Brain pericyte (primary cell): ENCODE data around the gene CHST6.
A peak's percentile ranks its signal among the peaks of the same experiment; 100 is the strongest.
"Not testable (repeated sequence)": the region's sequence is repeated elsewhere in the genome, so short reads cannot be mapped to it uniquely, and the experiment has no call there.

ENCODE experiments used
- DNase-seq: peaks from one replicate; pipeline ENCODE4 v3.0.0-alpha.2; 2012; ENCODE audit warnings: low read depth, low spot score

Gene CHST6

GRCh38 chr16:75476817-75477216, 18.4 kb downstream of the CHST6 start:
- no peak for DNase-seq

GRCh38 chr16:75475420-75475847, 19.8 kb downstream of the CHST6 start:
- DNase-seq = no peak

GRCh38 chr16:75472908-75473877, 22.0 kb downstream of the CHST6 start:
- DNase-seq = no peak

GRCh38 chr16:75471723-75472633, 23.3 kb downstream of the CHST6 start:
- DNase-seq = no peak

- no peak for DNase-seq
These were observed 28.5 kb downstream of the CHST6 start for GRCh38 chr16:75466760-75467159.

GRCh38 chr16:75464122-75464918, 30.9 kb downstream of the CHST6 start, which contains the start of gene TMEM170A:
TMEM170A (minus strand) TSS chr16:75464689; CDS start chr16:75464600, 89 bp downstream.
- peak; percentile 97 for DNase-seq

- not testable (repeated sequence) for DNase-seq
These were observed 31.7 kb downstream of the CHST6 start for GRCh38 chr16:75463389-75464121.

GRCh38 chr16:75462806-75463205, 32.4 kb downstream of the CHST6 start:
- DNase-seq = no peak

- no peak for DNase-seq
These were observed 33.7 kb downstream of the CHST6 start for GRCh38 chr16:75461575-75461974.

- DNase-seq = no peak
These were observed 34.8 kb downstream of the CHST6 start for GRCh38 chr16:75460446-75460845.

GRCh38 chr16:75459691-75460090, 35.5 kb downstream of the CHST6 start:
- DNase-seq = no peak

- DNase-seq = no peak
These were observed 36.8 kb downstream of the CHST6 start for GRCh38 chr16:75458439-75458838.

GRCh38 chr16:75458029-75458428, 37.2 kb downstream of the CHST6 start:
- DNase-seq = no peak

GRCh38 chr16:75457485-75458021, 37.7 kb downstream of the CHST6 start:
- no peak for DNase-seq

GRCh38 chr16:75456971-75457370, 38.3 kb downstream of the CHST6 start:
- no peak for DNase-seq

GRCh38 chr16:75456486-75456885, 38.8 kb downstream of the CHST6 start:
- DNase-seq = not testable (repeated sequence)

GRCh38 chr16:75455677-75456076, 39.6 kb downstream of the CHST6 start:
- DNase-seq = no peak

- no peak for DNase-seq
These were observed 42.6 kb downstream of the CHST6 start for GRCh38 chr16:75452464-75453190.

GRCh38 chr16:75446416-75446815, 48.8 kb downstream of the CHST6 start:
- no peak for DNase-seq

GRCh38 chr16:75445298-75445697, 49.9 kb downstream of the CHST6 start:
- DNase-seq = no peak
